Sigmoid colon (tissue), 4 donors: ENCODE measurements around the gene NRP2.

Experiments
- EP300 ChIP-seq, 4 donors: sonication (generic); formaldehyde crosslinking; IDR thresholded peaks; one replicate each; pipeline ENCODE4 v1.6.1; 2017; ENCODE audit warnings: antibody characterized with exemption in 4 of 4
- POLR2A ChIP-seq, 2 donors: fragments of 450-650 bp; IDR thresholded peaks; one replicate each; pipeline ENCODE4 v1.6.1; 2016; ENCODE audit warnings: antibody characterized with exemption in 2 of 2, mild to moderate bottlenecking in 2 of 2, moderate library complexity in 2 of 2
- POLR2AphosphoS5 ChIP-seq, 4 donors: sonication (generic); formaldehyde crosslinking; IDR thresholded peaks; one replicate each; pipeline ENCODE4 v1.6.1; 2017; ENCODE audit warnings: antibody characterized with exemption in 4 of 4
- TF ChIP-seq, protein P1 (sequence below), 4 experiments: fragments of 450-650 bp in 3 of 4; fragments of 200-600 bp in 1 of 4; IDR thresholded peaks; one replicate each; pipeline ENCODE4 v1.5.1; 2016 to 2019; ENCODE audit warnings: antibody characterized with exemption in 4 of 4, mild to moderate bottlenecking in 3 of 4, moderate library complexity in 2 of 4

DNA sequence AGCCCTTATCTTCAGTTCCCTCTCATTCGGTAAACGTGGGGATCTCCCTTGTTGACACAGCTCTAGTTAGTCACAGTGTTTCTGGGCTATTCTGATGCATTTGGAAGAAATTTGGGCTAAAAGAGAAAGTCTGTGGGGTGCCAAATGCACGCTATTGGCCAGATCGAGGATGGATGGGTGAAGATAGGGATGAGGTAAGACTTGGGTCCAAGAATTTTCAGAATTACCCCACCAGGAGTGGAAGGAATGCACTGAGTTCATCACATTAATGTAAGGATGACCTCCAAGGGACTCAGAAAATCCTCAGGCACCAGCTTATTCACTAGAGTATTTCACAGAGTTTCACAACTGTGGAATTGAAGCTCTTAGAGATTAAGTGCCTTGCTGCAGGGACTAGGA is 49.3 kb downstream of the NRP2 start:
- TF ChIP-seq, protein P1, sequence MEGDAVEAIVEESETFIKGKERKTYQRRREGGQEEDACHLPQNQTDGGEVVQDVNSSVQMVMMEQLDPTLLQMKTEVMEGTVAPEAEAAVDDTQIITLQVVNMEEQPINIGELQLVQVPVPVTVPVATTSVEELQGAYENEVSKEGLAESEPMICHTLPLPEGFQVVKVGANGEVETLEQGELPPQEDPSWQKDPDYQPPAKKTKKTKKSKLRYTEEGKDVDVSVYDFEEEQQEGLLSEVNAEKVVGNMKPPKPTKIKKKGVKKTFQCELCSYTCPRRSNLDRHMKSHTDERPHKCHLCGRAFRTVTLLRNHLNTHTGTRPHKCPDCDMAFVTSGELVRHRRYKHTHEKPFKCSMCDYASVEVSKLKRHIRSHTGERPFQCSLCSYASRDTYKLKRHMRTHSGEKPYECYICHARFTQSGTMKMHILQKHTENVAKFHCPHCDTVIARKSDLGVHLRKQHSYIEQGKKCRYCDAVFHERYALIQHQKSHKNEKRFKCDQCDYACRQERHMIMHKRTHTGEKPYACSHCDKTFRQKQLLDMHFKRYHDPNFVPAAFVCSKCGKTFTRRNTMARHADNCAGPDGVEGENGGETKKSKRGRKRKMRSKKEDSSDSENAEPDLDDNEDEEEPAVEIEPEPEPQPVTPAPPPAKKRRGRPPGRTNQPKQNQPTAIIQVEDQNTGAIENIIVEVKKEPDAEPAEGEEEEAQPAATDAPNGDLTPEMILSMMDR (IDR thresholded peaks at IDR 0.05): no peak
- TF ChIP-seq POLR2A (IDR thresholded peaks at IDR 0.05): no peak
- TF ChIP-seq EP300 (IDR thresholded peaks at IDR 0.05): no peak
- no peak for TF ChIP-seq POLR2AphosphoS5 (IDR thresholded peaks at IDR 0.05)
